ENCODE data around the gene NPW.
A peak's percentile ranks its signal among the peaks of the same experiment; 100 is the strongest.

Gene NPW

DNA sequence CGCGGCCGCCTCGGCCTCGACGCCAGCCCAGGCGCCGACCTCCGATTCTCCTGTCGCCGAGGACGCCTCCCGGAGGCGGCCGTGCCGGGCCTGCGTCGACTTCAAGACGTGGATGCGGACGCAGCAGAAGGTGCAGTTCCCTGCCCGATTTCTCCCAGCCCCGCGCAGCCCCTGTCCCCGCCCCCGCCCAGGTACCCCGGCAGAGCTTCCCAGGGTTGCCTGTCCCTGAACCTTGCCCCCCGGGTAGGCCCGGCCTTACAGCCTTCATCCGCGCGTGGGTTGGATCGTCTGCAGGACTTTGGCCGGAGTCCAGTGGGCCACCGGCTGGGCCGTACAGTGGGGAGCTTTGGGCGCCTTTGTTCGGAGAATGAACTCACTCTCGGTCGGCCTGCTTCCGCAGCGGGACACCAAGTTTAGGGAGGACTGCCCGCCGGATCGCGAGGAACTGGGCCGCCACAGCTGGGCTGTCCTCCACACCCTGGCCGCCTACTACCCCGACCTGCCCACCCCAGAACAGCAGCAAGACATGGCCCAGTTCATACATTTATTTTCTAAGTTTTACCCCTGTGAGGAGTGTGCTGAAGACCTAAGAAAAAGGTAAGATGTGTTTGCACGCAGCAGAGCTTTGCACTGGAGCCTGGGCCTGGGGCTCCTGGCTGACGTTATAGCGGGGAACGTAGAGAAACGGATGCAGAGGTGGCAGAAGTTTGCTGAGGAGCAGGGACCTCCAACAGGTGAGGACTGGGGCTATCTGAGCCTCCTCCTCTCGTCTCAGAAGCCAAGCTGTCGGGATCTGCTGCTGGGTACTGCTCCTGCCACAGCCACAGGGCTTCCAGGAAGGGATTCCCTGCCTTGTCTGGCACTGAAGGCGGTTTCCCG, 35.0 kb upstream of the NPW start:
- peak; percentile 40 for DNase-seq (ENCODE audit: low spot score)

DNA sequence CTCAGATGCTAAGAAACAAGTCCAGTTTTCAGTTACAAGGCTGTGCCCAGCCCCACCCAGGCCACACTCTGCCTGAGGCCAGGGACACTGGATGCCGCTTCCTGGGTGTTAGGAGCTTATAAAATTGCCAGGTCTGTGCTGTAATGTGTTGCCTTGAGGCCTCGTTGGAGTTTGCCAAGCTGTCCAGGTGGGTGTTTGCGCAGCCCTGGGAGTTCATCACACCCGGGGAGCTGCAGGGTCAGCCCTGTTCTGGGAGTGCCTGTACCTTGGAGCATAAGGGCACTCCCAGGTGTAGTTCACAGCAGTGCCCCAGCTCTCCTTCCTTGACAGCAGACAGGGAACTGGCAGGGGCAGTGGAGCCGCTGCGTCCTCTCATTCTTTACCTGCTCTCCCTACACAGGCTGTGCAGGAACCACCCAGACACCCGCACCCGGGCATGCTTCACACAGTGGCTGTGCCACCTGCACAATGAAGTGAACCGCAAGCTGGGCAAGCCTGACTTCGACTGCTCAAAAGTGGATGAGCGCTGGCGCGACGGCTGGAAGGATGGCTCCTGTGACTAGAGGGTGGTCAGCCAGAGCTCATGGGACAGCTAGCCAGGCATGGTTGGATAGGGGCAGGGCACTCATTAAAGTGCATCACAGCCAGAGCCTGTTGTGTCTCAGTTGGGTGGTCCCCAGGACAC, 34.0 kb upstream of the NPW start:
- DNase-seq (ENCODE audit: low spot score) = no peak

DNA sequence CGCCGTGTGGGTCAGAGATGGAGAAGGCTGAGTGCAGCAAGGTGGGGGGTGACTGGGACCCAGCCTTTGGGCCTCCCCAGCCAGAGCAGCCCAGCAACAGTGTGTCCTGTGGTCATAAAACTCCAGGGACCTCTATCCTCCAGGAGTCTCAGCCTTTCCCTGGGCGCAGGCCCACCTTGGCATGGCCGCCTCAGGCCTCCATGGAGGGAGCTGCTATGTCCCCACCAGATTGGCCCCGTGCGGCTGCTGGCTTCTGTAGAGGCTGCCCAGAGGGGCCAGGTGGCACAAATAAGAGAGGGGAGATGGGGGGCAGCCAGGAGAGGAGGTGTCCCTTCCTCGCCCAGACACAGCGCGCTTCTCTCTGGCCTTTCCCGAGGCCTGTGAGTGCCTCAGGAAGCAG, 32.4 kb upstream of the NPW start:
- no peak for DNase-seq (ENCODE audit: low spot score)

DNA sequence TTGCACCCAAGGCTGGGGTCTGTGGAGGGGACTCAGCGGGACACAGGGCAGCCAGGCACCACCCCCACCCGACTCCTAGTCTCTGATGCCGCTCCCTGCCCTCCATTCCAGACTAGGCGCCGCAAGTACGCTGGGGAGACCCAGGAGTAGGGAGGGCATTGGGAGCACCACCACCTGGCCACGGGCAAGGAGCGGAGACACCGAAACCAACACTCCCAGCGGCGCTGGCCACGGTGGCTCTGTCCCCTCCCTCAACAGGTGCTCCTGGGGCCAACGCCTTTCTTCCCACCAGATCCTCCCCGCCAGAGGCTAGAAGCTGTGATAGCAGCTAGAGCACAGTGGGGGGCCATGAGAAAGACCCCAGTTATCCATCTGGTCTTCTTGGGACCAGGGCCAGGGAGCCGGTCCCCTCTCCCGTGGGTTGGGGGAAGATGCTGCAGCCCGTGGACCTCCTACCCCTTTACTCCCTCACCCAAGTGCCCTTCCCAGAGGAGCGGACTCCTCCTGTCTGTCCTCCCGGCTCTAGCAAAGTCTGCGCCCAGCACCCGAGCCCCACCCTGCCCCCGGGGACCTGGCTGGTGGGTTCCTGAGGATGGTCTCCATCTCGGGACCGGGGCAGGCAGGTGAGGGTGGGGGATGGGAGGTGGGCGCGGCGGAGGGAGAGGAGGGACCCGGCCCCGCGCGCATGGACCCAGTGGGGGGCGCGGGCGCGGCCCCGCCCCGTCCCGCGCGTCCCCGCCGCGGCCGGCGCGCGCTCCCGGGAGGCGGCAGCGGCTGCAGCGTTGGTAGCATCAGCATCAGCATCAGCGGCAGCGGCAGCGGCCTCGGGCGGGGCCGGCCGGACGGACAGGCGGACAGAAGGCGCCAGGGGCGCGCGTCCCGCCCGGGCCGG, 30.1 kb upstream of the NPW start, which contains the start of gene SYNGR3:
SYNGR3 (plus strand) TSS at position 762 of the 892 bp plus-strand sequence. CDS start 133 bp downstream, outside the sequence.
- DNase-seq (ENCODE audit: low spot score) = peak; percentile 51

GRCh38 chr16:1990101-1990350, 29.6 kb upstream of the NPW start:
- no peak for DNase-seq (ENCODE audit: low spot score)

DNA sequence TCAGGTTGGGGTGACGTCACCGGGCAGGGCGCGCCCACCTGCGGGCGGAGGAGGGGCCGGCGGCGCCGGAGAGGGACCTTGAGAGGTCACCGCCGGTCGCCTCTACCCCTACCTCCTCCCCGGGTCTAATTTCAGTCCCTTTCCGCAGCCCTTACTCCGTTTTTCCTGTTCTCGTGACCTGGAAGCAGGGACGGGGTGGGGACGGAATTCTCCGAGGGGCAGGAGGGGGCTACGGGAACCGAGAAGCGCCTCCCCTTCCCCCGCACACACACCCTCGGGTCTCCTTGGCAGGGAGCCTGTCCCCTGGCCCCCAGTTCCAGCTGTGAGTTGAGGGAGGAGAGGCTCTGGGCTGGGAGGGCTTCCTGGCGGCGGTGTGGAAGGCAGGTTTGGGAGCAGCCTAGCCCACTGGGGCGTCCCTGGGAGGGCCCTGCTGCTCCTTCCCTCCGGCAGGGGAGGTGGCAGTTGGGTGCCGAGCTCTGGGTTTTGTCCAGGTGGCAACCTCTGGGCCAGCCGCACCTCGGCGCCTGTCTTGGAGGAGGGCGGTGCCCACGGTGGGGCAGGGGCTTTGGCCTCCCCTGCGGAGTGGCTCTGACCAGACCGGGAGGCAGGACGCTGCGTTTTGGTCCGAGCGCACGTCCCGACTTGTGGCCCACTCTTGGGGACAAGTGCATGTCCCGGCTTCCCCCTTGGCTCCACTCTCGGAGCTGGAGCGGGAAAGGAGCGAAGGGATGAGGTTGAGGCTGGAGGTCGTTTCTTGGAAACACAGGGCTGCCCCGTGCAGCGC, 29.0 kb upstream of the NPW start:
- no peak for DNase-seq (ENCODE audit: low spot score)

GRCh38 chr16:1991135-1991551, 28.4 kb upstream of the NPW start:
- DNase-seq (ENCODE audit: low spot score) = no peak

- DNase-seq (ENCODE audit: low spot score) = no peak
Observed at GRCh38 chr16:1991588-1991947, 28.0 kb upstream of the NPW start.

- peak; percentile 94 for DNase-seq (ENCODE audit: low spot score)
Observed at GRCh38 chr16:1991948-1992703, 27.5 kb upstream of the NPW start.

GRCh38 chr16:1992704-1993317, 26.8 kb upstream of the NPW start:
- DNase-seq (ENCODE audit: low spot score) = no peak

- peak; percentile 23 for DNase-seq (ENCODE audit: low spot score)
Observed at GRCh38 chr16:1993731-1994131, 25.9 kb upstream of the NPW start.

- DNase-seq (ENCODE audit: low spot score) = peak; percentile 49
Observed at GRCh38 chr16:1997494-1998359, 21.9 kb upstream of the NPW start.

DNA sequence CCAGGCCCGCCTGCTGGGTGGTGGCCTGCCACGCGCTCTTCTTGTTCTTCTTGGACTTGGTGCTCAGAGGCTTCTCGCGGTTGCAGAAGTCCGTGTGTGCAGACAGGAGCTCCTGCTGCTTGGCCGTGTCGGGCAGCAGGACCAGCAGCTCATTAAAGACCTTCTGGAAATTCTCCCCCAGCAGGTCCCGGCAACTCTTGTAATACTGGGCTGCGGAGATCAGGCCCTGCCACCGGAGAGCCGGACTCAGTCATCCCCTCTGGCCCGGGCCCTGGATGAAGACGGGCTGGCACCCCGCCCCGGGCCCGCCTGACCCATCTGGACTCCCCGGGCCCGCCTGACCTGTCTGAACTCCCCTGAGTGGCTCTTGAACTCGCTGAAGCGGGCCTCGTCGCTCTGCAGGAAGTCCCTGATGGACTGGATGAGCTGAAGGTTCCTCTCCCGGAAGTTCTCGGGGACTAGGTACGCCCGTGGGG, 21.2 kb upstream of the NPW start:
- no peak for DNase-seq (ENCODE audit: low spot score)

GRCh38 chr16:1998852-1999801, 20.5 kb upstream of the NPW start:
- no peak for DNase-seq (ENCODE audit: low spot score)

GRCh38 chr16:1999866-2000514, 19.6 kb upstream of the NPW start:
- no peak for DNase-seq (ENCODE audit: low spot score)

- DNase-seq (ENCODE audit: low spot score) = no peak
Observed at GRCh38 chr16:2001035-2001434, 18.6 kb upstream of the NPW start.

DNA sequence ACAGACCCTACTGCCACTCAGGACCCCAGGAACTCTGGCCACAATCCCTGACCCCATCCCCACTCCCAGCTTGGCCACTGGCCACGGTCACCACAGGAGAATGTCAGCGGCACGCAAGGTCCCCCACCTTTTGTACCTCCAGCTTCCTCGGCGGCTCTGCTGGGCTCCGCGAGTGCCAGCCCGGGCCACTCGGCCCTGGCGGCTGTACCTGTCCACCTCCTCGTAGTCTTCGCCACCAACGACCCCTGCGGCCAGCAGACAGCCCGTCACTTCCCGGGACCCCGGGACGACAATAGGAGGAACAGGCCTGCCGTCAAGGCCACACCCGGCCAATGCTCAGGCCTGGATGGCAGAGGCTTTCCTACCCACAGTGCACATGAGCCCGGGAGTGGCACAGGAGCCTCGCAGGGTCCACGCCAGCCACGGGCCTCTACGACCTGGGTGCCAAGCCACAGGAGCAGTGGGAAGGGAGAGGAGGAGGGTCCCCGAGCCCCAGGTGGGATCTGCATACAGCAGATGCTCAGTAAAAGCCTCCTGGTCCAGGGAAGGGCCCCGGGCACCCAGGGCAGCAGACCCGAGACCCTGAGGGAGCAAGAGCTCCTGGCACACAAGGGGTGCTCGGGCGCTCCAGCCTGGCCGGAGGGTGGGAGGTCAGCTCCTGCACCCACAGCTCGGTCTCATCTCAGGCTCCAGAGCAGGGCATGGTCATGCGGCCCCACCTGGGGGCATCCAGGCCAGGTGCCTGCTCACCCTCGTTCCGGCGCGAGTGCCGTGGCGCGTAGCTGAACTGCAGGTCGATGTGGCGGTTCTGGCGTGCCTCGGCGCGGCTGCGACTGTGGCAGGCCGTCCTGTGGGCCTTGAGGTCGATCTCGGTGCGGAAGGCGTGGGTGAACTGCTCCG, 17.9 kb upstream of the NPW start:
- no peak for DNase-seq (ENCODE audit: low spot score)

Data from AG20443 (cell line).